Ishikawa (cell line): ENCODE data around the gene MAPK1IP1L.

Experiments
- USF1 ChIP-seq: IDR thresholded peaks from 2 replicates; pipeline ENCODE4 v1.6.1; 2012
- YY1 ChIP-seq: IDR thresholded peaks from 2 replicates; pipeline ENCODE4 v1.6.1; 2012; ENCODE audit warnings: low read depth

- no peak for TF ChIP-seq YY1
- no peak for TF ChIP-seq USF1
Measured at GRCh38 chr14:55103971-55104954, 52.8 kb downstream of the MAPK1IP1L start.
